NCI-H524 treated with DMSO at 0.1 percent for 48 hours (cell line): ENCODE data around the gene EIPR1.

Experiments used
- DNase-seq: peaks from one replicate; lab custom pipeline; 2025; lab: John Stamatoyannopoulos, UW

The EIPR1 gene

GRCh38 chr2:3246928-3247714 is 130.5 kb downstream of the EIPR1 start:
- no peak for DNase-seq

GRCh38 chr2:3246406-3246805 is 131.2 kb downstream of the EIPR1 start:
- no peak for DNase-seq

- no peak for DNase-seq
Measured at GRCh38 chr2:3244486-3244885, 133.1 kb downstream of the EIPR1 start.

- no peak for DNase-seq
Measured at GRCh38 chr2:3243804-3244203, 133.8 kb downstream of the EIPR1 start.

GRCh38 chr2:3242747-3243369 is 134.8 kb downstream of the EIPR1 start:
- DNase-seq: no peak

GRCh38 chr2:3241971-3242746 is 135.5 kb downstream of the EIPR1 start:
- no peak for DNase-seq

DNA sequence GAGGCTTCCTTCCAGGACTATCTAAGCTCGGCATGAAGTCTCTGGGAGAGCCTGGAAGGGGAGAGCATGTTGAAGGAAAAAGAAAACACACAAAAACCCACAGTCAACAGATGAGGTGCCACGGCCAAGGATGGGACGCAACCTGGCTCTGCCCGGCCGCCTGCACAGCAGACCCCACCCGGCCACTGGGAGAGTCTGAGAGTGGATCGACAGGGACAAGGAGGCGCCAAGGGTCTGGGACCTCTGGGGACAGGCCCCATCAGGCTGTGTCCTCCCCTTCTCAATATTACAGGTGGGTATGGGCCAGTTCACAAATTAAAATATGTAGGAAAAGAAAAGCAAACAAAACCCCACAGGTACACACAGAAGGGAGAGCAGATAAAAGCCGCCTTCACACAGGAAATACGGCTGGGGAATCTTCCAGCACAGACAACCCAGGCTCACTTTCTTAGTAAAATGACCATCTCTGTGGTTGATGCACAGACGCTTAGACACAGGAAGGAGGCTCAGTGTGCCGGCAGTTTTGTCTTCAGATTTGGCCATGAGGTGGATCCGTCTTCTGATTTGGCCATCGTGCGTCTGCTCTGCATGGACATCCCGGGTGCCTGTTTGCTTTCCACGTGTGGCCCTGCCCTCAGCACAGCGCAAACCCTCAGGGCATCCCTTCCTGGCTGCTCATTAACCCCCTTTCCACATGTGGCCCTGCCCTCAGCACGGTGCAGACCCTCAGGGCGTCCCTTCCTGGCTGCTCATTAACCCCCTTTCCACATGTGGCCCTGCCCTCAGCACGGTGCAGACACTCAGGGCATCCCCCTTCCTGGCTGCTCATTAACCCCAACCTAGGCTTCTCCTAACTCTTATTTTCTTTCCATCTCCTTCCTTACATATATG is 138.4 kb downstream of the EIPR1 start:
- no peak for DNase-seq

- no peak for DNase-seq
Measured at GRCh38 chr2:3236300-3237045, 141.1 kb downstream of the EIPR1 start.

DNA sequence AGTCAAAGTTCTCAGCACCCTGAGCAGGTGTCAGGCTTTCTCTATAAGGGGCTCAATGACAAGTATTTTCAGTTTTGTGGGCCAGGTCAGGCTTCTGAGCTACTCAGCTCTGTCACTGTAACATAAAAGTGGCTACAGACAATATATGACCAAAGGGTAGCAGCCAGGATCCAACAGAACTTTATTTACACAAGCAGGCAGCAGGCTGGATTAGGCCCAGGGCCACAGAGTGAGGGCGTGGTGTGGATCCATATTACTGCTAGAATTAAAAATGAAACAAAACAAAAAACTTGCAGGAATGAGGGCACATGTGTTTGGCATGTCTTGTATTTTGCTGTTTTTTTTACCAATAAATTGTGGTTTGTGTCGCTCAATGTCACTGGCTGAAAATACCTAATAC is 143.7 kb downstream of the EIPR1 start:
- DNase-seq: no peak

DNA sequence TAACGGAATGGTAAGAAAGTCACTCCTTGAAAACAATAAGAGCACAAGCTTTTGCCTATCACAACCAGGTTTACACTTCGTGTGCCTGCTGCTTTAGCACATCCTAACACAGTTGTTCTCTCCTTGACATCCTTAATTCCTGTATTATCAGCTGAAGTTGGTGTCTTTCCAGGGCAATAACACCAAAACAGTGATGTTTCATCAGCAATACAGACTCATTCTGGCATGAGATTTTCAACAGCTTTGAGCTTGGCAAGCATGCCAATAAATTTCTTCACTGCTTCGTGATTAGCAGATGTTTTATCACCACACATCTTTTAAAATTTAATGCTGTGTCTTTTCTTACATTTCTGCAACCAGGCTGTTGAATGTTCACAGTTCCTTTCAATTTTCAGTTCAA is 148.4 kb downstream of the EIPR1 start:
- DNase-seq: no peak

- no peak for DNase-seq
Measured at GRCh38 chr2:3224681-3225080, 152.9 kb downstream of the EIPR1 start.

DNA sequence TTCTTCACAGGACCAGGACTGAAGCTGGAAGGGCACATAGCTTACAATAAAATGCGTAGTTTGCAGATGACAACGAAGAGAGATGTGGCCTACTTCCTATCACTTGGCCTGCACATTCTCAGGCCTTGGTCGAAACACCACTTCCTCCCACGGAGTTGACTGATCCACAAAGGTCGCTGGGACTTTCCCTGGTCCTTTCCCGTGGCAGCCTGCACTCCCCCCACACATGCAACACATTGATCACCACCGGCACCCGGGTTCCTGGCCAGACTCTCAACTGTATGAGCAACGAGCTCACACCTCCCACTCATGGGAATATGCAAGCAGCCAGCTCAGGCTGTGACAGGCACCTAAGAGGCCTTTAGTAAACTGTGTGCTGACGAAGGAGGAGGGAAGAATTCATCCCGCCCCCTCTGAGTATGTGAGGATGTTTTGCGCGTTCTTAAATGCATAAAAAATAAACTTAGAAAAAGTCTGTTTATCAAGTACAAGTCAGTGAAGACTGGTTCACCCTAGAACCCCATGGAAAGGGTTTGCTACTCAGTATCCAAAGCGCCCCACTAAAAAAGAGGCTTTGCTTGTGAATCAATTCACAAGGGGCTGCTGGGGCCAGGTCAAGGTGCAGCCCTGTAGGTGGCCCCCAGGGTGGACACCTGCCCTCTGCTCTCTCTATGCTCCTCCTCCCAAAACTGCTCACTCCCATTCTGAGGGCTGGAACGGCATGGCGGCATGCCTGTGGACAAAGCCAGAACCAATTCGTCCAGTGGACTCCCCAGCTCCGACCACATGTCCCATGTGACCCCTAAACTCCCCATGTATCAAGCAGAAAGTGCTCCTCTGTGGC is 154.3 kb downstream of the EIPR1 start:
- no peak for DNase-seq

GRCh38 chr2:3222636-3223035 is 155.0 kb downstream of the EIPR1 start:
- DNase-seq: no peak

DNA sequence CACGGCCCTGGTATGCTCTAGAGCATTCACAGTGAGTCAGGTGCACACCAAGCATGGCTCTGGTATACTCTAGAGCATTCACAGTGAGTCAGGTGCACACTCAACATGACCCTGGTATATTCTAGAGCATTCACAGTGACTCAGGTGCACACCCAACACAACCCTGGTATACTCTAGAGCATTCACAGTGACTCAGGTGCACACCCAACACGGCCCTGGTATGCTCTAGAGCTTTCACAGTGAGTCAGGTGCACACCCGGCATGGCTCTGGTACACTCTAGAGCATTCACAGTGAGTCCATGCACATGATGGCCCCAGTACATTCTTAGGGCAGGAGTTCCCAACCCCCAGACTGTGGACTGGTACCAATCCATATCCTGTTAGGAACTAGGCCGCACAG is 158.1 kb downstream of the EIPR1 start:
- no peak for DNase-seq

GRCh38 chr2:3217646-3218045 is 160.0 kb downstream of the EIPR1 start:
- DNase-seq: no peak

DNA sequence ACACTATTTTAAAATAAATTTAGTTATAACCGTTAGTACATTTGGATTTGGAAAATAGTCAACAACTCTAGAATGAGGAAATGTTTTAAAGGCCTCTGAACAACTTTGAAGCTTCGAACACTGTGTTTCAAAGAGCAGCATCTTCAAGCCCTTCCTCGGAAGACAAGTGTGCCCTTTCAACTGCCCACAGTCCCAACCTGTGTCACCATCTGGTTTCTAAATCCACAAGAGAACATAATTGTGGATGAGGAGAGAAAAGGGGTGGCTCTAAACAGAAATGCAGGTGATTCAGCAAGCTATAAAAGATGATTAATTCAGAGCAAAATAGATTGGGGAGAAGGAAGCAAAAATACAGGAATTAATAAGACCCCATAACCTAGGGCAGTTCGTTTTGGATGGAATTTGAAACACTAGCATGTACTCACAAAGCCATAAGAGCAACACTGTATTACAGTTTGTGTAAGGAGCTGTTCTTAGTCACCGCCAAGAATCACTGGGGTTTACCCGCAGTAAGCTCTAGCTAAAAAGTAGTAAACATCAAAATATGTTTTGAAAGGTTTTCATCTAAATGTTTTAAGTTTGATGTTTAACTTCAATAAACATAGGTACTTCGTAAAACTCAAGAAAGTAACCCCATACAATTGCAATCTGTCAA is 160.7 kb downstream of the EIPR1 start:
- DNase-seq: no peak

DNA sequence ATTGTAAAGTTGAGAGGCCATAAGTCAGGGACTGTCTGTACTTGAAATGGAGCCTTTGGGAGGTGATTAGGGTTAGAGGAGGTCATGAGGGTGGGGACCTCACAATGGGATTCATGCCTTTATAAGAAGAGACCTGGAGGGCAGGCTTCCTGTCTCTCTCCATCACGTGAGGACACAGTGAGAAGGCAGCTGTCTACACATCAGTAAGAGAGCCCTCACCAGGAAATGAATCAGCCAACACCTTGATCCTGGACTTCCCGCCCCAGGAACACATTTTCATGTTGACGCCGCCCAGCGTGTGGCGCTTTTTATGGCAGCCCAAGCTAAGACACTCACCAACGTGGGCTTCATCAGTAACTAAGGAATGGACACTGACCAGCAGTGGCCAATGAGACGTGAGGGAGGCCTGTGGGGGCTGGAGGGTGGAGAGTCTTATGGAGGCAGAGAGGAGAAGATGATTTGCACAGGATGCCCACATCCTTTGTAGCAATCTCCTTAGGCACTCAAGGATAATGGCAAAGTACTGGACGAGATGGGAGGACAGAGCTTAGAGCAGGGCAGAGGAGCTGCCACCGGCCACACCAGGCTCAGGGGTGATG is 162.7 kb downstream of the EIPR1 start:
- DNase-seq: no peak

DNA sequence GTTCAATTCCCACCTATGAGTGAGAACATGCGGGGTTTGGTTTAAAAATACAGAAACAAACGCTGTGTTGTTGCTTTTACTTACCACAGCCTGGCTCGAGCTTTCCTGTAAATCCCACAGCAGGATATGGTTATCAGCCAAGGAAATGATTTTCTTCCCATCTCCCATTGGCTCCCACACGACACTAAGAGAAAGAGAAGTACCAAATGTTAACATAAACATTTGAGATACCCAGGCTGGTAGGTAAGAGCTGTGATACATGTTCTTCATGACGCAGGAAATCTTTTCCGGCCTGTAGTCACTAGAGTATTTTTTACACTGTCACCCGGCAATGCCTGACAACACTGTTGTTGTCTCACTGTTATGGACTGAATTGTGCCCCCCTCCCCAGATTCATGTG is 163.6 kb downstream of the EIPR1 start:
- no peak for DNase-seq

DNA sequence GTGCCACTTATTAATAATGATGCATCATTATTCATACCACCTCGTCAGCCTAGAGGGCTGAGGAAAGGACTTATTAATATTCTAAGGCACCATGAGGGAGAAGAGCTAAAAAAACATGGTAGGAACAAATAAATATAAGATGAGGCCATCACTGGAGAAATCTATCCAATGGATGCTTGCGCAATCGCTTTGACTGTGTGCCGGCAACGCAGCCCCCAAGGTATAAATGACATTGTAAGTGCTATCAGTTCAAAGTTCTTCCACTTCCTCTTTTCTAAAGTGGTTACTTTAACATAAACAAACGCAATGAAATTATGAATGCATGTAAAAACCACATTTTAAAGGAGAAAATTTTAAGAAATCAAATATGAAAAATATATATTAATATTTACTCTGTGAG is 164.6 kb downstream of the EIPR1 start:
- no peak for DNase-seq

- DNase-seq: no peak
Measured at GRCh38 chr2:3212061-3212362, 165.6 kb downstream of the EIPR1 start.
